Left lobe of liver (tissue), 2 donors: ENCODE data around the gene FRMD1. TPM values are rescaled to one million over a fixed set of nuclear protein-coding genes. Genes with fewer than 3 reads are reported as not detected.
A peak's percentile ranks its signal among the peaks of the same experiment; 100 is the strongest.

Experiments
- ATAC-seq: fragments of 200-7000 bp; cut with Tn5 transposase; one replicate; pipeline ENCODE4 v1.9.1; 2020; ENCODE audit warnings: mild to moderate bottlenecking, moderate library complexity
- DNase-seq: peaks from one replicate; pipeline ENCODE4 v3.0.0-alpha.2; 2020; ENCODE audit warnings: low spot score
- total RNA-seq: library from RNA; stranded (reverse); gene quantifications from one replicate; pipeline ENCODE4 v1.2.1, GENCODE V29; 2021
- donor health status: DM: no; HTN: no; CAD: no; lungs with moderate emphysema.
- donor health status: DM: no; HTN: yes; CAD: no.

The FRMD1 gene
- total RNA-seq, 1 donor from 2014 or later = 0.10 TPM

DNA sequence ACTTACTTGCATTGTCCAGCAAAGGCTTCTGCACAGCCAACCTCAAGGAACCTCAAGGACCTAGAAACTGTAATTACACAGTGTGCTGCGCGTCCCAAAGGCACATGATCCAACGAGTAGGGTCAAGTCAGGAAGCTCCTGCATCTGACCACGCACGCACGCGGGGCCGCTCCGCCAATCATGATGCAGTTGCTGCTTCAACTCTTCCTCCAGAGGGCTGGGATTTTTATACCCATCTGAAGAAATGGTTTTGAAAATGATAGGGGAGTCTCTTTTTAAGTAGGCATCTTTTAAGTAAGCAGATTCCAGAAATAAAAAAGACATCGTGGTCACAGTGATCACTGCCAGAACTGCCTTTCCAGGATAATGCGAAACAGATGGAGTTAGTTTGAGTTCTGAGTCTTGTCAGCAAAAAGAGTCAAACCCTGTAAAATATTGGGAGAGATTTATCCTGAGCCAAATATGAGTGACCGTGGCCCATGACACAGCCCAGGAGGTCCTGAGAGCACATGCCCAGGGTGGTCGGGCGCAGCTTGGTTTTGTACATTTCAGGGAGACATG lies 47.5 kb downstream of the FRMD1 start:
- no peak for ATAC-seq

DNA sequence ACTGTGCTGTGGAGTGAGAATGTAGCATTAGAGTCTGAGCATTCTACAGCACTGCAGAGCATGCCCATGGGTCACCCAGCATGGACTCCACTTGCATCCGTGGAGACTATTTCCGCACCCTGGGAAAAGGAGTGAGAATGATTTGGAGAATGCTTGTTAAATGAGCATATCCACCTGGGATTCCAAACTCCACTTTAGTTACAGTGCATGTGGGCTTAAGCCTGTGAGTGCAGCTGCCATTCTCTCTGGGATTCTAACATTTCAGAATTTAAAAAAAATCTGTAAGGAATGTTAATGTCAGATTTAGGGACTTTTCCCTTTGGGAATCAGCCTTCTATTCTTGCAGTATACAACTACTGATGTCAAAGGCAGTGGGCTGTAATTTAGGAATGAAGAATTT lies 48.1 kb downstream of the FRMD1 start:
- DNase-seq = no peak

More for the DNA sequence above, 47.5 kb downstream of the FRMD1 start:
- no peak for DNase-seq

DNA sequence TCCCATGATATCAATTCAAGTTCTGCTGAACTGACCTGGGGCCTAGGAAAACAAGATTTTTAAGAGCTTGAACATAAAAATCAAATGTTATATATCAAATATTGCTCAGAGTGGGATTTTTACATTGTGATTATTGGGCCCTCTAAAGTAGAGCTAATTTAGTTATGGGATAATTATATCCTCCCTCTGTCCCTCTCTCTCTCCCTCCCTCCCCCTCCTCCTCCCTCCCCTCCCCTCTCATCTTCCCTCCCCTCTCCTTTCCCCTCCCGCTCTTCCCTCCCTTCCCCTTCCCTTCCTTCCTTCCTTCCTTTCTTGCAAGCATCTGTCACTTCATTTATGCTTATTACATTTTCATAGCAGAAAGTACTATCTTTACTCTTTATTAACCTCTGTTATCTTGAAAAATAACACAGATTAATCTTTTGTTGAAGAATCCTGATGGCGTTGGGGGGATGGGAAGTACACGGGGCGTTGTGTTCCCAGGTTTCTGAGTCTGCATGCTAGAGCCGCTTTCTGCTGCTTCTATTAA lies 48.7 kb downstream of the FRMD1 start:
- no peak for ATAC-seq
- no peak for DNase-seq

More for the DNA sequence above, 48.1 kb downstream of the FRMD1 start:
- ATAC-seq = no peak

DNA sequence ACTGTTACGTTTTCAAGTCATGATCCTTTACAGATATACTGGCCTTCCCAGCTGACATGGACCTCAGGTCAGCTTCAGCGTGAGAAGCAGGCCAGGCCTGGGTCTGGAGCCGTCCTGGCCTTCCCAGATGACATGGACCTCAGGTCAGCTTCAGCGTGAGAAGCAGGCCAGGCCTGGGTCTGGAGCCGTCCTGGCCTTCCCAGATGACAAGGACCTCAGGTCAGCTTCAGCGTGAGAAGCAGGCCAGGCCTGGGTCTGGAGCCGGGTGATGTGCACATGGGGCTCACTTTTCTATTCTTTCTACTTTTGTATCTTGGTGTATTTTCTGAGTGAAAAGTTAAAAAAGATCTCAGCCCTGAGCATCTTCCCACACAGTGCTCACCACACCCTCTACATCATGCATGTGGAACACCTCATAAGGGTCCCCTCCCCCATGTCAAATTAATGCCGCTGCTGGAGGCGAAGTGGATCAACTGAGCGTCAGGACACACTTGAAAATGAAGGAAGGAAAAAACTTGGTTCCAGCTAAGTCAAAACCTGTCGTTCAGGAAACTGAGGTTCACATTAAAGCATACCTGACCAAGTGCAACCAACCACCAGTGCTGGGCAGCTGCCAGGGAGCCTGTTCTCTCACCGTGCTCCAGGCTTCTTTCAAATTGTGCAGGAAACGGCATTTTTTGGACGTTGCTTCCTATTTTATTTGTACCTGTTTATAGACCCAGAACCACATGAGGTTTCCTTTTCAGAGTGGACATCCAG lies 49.4 kb downstream of the FRMD1 start:
- DNase-seq (no peak), ATAC-seq (no peak)

DNA sequence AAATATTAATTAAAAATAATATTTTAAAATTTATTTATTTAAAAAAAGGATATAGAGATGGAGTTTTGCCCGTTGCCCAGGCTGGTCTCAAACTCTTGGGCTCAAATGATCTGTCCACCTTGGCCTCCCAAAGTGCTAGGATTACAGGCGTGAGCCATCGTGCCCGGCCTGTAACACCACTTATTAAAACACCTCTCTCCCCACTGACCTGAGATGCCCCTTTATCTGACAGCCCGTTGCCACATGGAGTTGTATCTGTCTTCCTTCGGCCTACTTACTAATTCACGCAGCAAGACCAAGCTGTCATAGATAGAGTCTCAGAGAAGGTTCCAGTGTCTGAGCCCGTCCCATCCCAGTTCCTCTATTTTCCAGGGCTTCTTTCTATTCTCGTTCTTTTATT lies 50.8 kb downstream of the FRMD1 start:
- ATAC-seq (no peak), DNase-seq (no peak)

DNA sequence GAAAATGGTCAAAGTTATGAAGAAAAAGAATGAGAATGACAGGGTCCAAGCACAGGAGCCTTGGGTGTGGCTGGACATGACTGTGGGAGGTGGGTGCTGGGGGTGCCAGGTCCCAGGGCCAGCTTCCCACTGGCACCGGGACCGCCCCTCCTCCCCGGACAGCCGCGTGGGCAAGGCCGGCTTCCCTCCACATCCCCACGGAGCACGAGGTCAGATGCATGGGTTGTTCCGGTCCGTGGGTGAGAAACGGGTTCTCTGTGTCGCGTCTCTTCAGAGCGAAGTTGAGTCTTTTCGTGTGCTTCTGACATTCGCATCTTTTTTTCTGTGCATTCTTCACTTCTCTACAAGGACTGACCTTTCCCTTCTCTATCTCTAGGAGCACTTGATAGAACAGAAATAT lies 51.5 kb downstream of the FRMD1 start:
- ATAC-seq (no peak), DNase-seq (no peak)

DNA sequence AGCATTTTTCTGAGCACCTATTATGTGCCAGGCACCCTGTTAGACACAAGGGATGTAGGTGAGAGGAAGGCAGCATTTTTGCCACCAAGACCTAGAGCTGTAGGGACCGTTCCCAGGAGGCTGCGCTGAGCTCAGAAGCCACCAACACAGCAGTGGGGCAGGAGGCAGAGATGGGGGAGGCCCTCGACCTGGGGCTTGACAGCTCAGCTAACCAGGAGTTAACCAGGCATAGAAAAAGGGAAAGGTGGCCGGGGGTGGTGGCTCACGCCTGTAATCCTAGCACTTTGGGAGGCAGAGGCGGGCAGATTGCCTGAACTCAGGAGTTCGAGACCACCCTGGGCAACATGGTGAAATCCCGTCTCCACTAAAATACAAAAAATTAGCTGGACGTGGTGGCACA lies 52.1 kb downstream of the FRMD1 start:
- ATAC-seq (no peak), DNase-seq (no peak)

DNA sequence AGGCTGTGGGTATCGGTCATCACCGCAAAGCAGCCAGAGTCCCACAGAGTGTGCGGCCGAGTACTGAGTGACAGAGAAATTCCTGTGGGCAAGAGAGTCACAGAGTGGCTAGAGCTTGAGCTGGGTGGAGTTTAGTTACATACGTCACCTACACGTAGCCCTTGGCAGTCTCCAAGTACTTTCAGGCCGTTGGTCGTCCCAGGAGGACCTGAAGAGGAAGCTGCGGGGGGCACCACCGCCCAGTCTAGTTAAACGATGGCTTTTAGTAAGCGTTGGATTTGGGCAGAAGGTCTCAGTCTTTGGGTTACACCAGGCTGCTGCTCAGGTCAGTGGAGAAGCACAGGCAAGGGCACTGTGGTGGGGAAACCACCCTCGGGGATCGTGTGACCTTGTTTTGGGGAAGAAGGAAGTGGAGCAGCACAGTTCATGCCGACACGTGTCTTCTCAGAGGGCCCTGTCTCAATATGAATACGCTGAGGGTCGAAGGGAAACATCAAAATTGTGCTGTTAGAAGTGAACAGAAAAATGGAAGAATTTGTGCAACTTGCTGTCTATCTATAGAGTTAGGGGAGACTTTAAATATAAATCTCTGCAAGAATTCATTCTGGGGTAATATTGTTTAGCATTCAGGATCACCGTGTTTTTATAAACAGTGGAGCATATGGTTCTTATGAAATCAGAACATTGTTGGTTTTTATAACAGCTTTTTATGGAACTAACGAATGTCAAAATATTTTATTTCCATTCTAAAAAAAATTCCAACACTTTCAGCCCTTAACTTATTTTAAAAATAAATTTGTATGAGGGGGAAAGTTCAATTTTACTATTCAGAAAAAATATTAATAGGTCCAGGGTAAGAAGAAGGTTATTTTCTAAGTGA lies 52.9 kb downstream of the FRMD1 start:
- DNase-seq = no peak
- no peak for ATAC-seq

DNA sequence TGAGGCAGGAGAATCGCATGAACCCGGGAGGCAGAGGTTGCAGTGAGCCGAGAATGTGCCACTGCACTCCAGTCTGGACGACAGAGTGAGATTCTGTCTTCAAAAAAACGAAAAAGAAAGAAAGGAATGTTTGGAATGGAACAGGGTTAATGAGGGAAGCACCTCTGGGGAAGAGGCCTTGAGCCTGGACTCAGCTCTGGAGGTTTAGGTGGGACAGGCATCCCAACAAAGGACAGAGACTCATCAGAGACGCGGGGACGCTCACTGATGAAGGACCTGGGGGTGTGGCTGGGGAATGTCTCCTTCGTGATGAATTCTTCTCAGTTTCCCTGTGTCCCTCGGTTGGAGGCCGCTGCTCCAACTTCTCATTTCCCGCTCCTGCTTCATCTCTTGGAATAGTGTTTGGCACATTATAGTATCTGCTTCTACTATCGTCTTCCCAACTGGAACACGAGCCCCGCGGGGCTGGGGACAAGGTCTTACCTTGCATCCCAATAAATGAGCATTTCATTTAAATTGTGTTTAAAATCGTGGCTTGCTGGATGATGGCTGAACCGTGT lies 54.0 kb downstream of the FRMD1 start:
- DNase-seq = no peak
- ATAC-seq = no peak

DNA sequence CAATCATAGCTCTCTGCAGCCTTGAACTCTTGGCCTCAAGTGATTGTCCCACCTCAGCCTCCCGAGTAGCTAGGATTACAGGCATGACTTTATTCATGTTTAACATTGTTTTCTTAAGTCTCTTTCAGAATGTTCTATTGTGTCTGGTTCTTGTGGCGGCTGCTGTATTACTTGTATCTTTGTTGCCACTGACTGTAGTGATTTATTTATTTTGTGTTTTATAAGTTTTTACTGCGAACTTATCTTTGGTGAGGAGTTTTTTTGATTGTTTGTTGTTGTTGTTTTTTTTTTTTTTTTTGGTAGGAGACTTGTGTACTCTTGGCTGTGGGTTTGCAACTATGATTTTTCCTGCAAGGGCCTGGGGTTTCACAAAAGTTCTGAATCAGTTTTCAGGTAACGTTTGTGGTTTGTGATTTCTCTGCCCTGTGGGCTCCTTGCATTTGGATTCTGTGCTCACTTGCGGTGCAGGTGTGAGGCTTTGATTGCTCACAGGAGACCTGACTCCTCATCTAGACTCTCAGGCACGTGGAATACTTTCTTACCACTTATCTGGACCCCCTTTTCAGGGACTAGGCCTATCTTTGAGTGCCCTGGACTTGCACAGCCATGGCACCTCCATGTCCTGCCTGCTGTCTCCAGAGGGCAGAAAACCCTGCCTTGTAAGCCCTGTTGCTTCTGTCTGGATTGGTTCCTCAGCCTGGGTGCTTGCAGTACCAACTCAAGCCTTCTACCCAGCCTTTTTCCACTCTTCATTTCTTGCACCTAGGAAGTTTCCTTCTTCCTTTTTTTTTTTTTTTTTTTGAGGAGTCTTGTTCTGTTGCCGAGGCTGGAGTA lies 56.3 kb downstream of the FRMD1 start:
- no peak for DNase-seq
- ATAC-seq = no peak

DNA sequence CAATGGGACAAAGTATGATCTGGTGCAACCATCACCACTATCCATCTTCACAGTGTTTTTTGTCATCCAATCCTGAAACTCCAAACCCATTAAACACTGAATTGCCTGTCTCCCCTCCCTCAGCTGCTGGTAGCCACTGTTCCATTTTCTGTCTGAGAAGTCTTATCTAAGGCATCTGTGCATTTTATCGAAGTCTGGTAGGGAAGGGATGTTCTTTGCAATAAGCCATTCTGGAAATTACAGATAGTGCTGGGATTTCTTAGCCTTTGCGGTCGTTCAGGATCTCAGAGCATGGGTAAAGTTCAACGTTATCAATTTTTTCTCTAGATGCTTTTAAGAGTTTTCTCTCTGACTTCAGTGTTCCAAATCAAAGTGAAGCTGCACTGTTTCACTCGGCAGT lies 57.4 kb downstream of the FRMD1 start:
- DNase-seq (no peak), ATAC-seq (no peak)

DNA sequence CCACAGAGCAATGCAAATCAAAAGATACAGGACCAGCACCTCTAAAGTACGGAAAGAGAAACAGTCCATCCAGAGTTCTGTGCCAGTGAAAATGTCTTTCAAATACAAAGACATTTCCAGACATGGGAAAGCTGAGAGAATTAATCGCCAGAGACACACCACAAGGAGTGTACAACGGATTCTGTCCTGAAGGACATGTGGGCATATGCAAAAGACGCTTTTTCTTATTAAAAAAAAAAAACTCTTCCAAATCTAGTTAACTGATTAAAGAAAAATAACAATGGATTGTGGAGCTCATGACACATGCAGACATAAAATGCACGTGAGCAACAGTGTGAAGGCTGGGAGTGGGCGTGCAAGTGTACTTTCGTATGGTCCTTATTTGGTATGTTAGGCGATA lies 58.8 kb downstream of the FRMD1 start:
- no peak for DNase-seq
- no peak for ATAC-seq

DNA sequence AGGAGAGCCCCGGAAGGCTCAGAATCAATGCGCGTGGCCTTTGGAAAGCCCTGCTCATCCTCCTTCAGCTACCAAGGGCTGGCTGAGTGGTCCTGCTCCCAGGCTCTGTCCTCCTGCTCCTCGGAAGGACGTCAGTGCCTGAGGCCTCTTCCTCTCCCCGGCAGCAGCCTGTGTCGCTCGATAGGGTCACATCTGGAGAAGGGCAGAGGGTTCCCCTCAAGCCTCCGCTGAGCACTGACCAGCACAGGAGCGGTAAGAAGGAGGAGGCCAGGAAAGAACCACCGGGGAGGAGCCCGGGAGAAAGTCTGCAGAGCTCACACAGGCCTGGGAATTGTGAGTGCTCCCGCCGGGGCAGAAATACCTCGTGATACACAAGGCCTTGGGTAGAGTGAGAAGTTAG lies 60.3 kb downstream of the FRMD1 start:
- ATAC-seq (no peak), DNase-seq (no peak)

DNA sequence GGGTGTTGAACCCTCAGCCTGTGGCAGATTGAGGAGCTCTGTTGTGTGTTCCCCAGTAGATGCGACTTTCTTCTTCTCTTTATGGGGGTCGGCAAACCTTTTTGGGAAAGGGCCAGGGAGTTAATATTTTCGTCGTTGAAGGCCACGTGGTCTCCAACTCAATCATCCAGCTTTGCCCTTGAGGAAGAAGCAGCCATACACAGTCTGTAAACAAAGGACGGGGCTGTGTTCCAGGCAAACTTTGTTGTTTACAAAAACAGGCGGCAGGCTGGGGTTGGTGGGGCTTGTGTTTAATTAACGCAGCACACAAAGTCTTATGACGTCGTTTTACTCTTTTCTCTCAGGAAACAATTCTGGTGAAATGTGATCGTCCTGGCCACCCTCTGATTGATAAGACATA lies 61.4 kb downstream of the FRMD1 start:
- DNase-seq = no peak
- ATAC-seq = peak; percentile 70

DNA sequence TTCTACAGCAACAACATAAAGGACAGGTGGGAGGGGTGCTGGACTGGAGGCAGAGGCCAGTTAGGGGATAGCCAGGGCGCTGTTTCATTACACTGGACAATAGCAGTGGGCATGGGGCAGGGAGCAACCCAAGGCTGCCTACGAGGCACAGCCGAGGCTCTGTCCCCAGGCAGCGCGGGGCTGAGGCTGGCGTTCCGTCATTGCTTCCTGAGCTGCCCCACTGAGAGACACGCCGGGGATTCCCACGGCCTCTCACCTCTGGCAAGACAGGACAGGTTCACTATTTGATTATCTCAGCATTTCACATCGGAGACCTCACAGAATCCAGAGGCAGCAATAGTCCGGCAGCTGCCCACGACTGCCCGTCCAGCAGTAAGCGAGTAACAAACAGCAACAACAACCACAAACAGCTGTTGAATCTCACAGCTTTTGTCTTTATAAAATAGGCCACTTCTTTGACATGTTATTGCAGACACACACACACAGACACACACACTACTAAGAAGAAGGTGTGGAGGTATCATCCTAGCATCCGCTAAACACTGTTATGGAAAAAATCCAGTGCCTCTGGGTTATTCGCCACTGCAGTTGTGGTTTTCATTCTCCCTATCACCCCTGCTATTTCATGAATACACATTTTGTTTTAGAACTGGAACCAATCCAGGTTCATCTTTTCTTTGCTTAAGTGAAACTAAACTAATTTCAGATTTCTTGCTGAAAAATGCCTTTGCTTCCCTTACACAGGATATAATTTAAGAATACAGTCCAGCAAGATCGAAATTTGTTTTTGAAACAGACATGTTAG lies 62.1 kb downstream of the FRMD1 start:
- ATAC-seq = no peak
- no peak for DNase-seq

DNA sequence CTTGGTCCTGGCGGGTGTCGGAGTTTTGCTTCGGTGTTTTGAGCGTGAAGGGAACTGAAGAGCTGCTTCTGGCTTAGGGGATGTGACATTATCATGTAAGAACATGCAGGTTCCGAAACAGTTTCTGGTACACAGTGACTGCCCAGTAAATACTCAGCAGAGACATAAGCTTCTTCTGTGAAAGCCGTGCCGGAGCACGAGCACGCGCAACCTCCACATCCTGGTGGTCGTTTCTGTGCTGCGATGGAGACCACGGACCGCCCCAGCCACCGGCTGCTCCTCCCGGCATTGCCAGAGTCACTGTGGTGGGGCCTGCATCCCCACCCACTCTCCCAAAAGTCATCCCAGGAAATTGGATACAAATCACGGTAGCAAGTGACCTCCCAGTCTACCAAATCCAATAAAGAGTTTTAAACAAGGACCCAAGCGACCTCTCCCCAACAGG lies 62.8 kb downstream of the FRMD1 start:
- DNase-seq (no peak), ATAC-seq (no peak)

DNA sequence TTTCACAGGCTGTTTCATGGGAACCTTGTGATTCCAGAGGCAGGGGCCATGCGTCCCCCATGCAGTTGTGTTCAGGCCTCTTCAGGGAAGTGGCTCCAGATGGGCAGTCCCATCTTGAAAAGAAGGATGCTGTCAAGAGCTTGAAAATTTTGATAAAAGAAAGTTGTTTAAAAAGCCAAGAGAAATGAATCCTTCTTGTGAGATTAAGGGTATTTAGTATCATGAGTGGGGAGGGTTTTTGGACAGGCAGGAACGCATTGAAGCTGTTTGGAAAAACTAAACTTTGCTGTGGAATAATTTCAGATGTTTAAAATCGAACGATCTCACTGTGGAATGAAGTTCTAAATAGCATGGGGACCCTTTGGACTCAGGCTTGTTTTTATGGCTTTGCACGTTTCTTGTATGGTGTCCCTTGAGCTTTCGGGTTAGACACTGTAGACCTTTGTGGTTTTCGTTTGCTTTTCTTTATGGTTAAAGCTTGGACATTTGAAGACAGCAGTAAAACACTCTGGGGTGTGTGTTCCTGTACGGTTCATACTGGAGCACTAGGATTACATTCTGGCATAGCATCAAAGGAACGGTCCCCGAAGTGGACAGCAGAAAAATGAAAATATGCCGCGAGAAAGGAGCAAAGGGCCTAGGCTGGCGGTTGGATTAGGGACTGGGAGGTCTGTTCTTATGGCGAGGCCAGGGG lies 63.4 kb downstream of the FRMD1 start:
- peak; percentile 6 for DNase-seq
- no peak for ATAC-seq

DNA sequence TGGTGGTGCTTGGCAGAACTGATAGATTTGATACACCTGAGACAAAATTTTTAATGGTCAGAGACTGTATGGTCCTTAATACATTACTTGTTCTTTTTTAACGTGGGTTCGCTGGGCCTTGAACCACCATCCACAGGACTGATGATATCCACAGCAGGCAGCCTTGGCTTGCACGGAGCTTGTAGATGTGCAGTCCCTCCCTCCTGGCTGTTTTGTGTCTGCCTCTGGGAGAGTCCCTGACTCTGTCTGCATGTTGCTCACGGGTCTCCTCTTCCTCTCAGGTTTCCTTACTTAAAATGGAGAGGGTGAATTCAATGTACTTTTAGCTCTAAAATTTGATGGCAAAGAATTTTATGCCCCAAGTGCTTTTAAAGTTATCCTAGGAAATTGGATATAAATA lies 64.0 kb downstream of the FRMD1 start:
- no peak for ATAC-seq
- DNase-seq = no peak

DNA sequence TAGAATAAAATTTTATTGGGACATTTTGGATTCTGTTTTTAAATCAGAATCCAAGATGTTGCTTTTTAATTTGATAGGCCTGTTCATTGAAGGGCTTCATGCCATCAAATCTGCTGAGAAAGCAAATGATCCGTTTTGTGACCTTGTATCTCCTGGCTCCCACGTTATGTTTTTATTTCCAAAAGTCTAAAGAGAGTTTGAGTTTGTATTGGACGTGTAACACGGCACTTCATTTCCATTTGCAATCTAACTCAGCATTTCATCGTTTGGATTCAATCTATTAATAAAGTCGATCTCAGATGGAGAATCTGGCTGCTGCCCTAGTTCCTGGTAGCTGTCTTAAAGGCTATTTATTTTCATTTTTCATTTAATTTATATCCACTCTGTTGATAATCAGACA lies 64.6 kb downstream of the FRMD1 start:
- ATAC-seq = peak; percentile 53

More for the DNA sequence above, 64.6 kb downstream of the FRMD1 start:
- no peak for DNase-seq
